Gastrocnemius medialis (tissue), 4 donors: ENCODE data around the gene OSTN. TPM values are rescaled to one million over a fixed set of nuclear protein-coding genes. Genes with fewer than 3 reads are reported as not detected.
"Not testable (repeated sequence)": the region's sequence is repeated elsewhere in the genome, so short reads cannot be mapped to it uniquely, and the experiment has no call there.

Source experiments
- ATAC-seq, 2 donors: fragments of 150-250 bp; one replicate each; pipeline ENCODE4 v1.9.1; 2016
- DNase-seq, 2 donors: peaks; one replicate each; pipeline ENCODE4 v3.0.0-alpha.2; 2019
- H3K27ac ChIP-seq, 4 donors: fragments of 200-600 bp; sonication (generic); 1 replicate in 1 of 4; 2 replicates in 3 of 4; pipeline ENCODE4 v1.5.1; 2016 to 2018; ENCODE audit warnings: mild to moderate bottlenecking in 2 of 4, moderate library complexity in 1 of 4
- H3K27me3 ChIP-seq, 3 donors: fragments of 200-600 bp; sonication (generic) in 2 of 3; 1 replicate in 1 of 3; 2 replicates in 2 of 3; pipeline versions ENCODE4 v1.5.1 to v1.6.0; 2016 to 2019; ENCODE audit warnings: mild to moderate bottlenecking in 1 of 3, moderate library complexity in 1 of 3
- H3K36me3 ChIP-seq, 2 donors: fragments of 200-600 bp; sonication (generic) in 1 of 2; one replicate each; pipeline ENCODE4 v1.5.1; 2017 to 2018
- H3K4me1 ChIP-seq, 2 donors: fragments of 200-600 bp; sonication (generic) in 1 of 2; one replicate each; pipeline ENCODE4 v1.5.1; 2016 to 2017; ENCODE audit warnings: mild to moderate bottlenecking in 2 of 2
- H3K4me3 ChIP-seq, 4 donors: fragments of 200-600 bp; sonication (generic) in 3 of 4; 1 replicate in 1 of 4; 2 replicates in 3 of 4; pipeline ENCODE4 v1.5.1; 2016 to 2019; ENCODE audit warnings: mild to moderate bottlenecking in 2 of 4
- H3K9me3 ChIP-seq, 3 donors: fragments of 200-600 bp; sonication (generic) in 2 of 3; 1 replicate in 1 of 3; 2 replicates in 2 of 3; pipeline ENCODE4 v1.5.1; 2016 to 2019
- POLR2A ChIP-seq, 2 donors: fragments of 450-650 bp; IDR thresholded peaks; one replicate each; pipeline ENCODE4 v1.6.1; 2017; ENCODE audit warnings: antibody characterized with exemption in 2 of 2, mild to moderate bottlenecking in 2 of 2, moderate library complexity in 2 of 2
- in situ Hi-C, 4 donors: fragments of 200-750 bp; cut with MboI; loops; one replicate each; pipeline versions ENCODE4 v1.15.0 to v1.8.0; 2017; ENCODE audit warnings: low sequenced_read_pairs in 4 of 4
- intact Hi-C: fragments of 100-400 bp; cut with DNase I; formaldehyde crosslinking; loops from one replicate; pipeline ENCODE4 v1.15.1; 2023; ENCODE audit warnings: low total_unique reads
- total RNA-seq, 4 donors: library from RNA; depleted of rRNA; stranded (reverse); fragments of >200 nt; gene quantifications; one replicate each; pipeline versions ENCODE4 v1.1.0 to v1.2.3, GENCODE V29; 2016
- TF ChIP-seq, protein P1 (sequence below), 5 experiments: fragments of 450-650 bp in 3 of 5; fragments of 200-600 bp in 2 of 5; sonication (generic) in 2 of 5; IDR thresholded peaks in 4 of 5; conservative IDR thresholded peaks in 1 of 5; 1 replicate in 4 of 5; 2 replicates in 1 of 5; pipeline ENCODE4 v1.5.1; 2016 to 2019; ENCODE audit warnings: antibody characterized with exemption in 5 of 5, mild to moderate bottlenecking in 3 of 5, moderate library complexity in 3 of 5

The OSTN gene
- total RNA-seq, 4 donors from 2014 or later = 0.07 TPM; not detected in 3

DNA sequence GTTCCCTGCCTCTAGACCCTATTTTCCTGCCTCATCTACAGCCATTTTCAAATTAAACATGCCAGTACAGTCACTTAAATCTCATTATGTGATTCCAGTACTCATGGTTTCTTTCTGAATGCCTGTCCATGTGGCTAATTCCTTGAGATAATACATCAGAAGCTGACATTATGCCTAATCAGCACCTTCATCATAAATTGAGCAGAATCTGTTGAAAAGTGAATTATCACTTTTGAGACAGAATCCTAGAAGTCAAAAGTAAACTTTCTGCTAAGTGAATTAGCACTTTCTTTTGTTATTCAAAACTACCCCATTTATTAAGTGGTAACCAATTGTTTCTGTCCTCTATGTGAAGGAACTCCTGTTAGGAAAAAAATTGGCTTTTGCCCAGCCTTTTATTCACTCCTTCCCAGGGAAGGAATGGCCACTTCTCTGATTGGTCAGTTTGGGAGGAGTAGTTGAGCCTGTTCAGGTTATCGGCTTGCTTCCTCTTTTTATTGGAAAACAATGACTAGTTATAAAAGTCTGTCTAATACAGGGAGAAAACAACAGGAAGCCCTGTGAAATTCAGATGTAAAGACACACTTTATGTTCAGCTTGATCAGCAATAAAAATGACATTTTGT, 40.5 kb downstream of the OSTN start:
- H3K4me3 ChIP-seq = no peak overlapping the region
- no peaks in the 10 kb centered on the region for H3K27me3 ChIP-seq
- no peak for TF ChIP-seq POLR2A (IDR thresholded peaks at IDR 0.05)
- TF ChIP-seq, protein P1, sequence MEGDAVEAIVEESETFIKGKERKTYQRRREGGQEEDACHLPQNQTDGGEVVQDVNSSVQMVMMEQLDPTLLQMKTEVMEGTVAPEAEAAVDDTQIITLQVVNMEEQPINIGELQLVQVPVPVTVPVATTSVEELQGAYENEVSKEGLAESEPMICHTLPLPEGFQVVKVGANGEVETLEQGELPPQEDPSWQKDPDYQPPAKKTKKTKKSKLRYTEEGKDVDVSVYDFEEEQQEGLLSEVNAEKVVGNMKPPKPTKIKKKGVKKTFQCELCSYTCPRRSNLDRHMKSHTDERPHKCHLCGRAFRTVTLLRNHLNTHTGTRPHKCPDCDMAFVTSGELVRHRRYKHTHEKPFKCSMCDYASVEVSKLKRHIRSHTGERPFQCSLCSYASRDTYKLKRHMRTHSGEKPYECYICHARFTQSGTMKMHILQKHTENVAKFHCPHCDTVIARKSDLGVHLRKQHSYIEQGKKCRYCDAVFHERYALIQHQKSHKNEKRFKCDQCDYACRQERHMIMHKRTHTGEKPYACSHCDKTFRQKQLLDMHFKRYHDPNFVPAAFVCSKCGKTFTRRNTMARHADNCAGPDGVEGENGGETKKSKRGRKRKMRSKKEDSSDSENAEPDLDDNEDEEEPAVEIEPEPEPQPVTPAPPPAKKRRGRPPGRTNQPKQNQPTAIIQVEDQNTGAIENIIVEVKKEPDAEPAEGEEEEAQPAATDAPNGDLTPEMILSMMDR (IDR thresholded peaks at IDR 0.05 in 4 of 5, conservative IDR thresholded peaks at IDR 0.05 in 1 of 5) = no peak
- H3K9me3 ChIP-seq = no peaks in the 10 kb centered on the region
- H3K4me1 ChIP-seq = no peaks in the 10 kb centered on the region
- H3K36me3 ChIP-seq = no peaks in the 10 kb centered on the region
- H3K27ac ChIP-seq = no peak overlapping the region
- DNase-seq (no peak), ATAC-seq (no peak)
- intact Hi-C loops (loop anchor here (10.0 kb wide), 1 partner anchor 155 kb away; no protein-coding TSS in a partner anchor), in situ Hi-C loops (loop anchor here in 2 of 4 donors (10.0 to 25.0 kb wide), 2 partner anchors 145 to 148 kb away; no protein-coding TSS in a partner anchor)

DNA sequence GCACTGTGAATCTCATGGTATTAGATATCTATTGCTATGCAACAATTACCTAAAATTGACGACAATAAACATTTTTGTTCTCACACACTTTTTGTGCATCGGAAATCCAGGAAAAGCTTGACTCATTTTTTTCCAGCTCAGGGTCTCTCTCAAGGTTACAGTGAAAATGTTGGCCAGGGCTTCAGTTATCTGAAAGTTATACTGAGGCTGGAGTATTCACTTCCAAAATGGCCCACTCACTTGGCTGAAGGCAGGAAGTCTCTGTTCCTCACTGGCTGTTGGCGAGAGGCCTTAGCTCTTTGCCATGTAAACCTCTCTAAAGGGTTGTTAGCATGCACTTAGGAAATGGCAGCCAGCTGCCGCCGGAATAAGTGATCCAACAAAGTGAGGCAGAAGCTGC, 41.4 kb downstream of the OSTN start:
- Histone ChIP-seq H3K27me3 (no peaks in the 10 kb centered on the region), H3K36me3 (no peaks in the 10 kb centered on the region), H3K9me3 (no peaks in the 10 kb centered on the region), H3K27ac (no peak overlapping the region), H3K4me1 (no peaks in the 10 kb centered on the region), H3K4me3 (no peak overlapping the region)
- DNase-seq (no peak), ATAC-seq (no peak)
- intact Hi-C loops = loop anchor here (10.0 kb wide), 1 partner anchor 154 kb away; no protein-coding TSS in a partner anchor
- no peak for TF ChIP-seq POLR2A (IDR thresholded peaks at IDR 0.05)
- TF ChIP-seq, protein P1 (IDR thresholded peaks at IDR 0.05 in 4 of 5, conservative IDR thresholded peaks at IDR 0.05 in 1 of 5) = no peak
- in situ Hi-C loops = loop anchor here in 2 of 4 donors (10.0 to 25.0 kb wide), 2 partner anchors 144 to 147 kb away; no protein-coding TSS in a partner anchor

DNA sequence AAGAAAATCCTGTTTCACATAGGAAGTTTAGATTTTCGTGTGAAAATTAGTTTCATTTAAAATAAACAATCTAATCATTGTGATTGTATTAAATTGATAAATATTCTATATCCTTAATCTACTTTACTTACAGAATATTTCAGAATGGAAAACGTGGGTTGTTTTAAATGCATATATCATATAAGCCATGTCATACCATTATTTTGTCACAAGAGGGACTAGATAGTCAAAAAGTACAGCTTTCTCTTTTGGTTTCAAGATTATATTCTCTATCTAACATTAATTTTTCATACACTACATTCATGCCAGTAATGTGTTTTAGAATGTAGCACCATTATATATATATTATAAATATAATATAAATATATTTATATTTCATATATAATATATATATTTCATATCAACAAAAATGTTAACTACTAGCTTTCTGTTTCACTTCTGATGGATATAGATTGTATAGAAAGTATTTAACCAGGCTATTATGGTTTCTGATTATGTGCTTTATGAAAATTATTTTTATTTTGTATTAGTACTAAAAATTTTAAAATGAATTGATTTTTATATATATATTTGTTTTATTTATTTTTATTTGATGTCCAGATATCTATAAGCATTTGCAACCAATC, 45.3 kb downstream of the OSTN start:
- DNase-seq = no peak
- H3K4me1 ChIP-seq = no peaks in the 10 kb centered on the region
- no peaks in the 10 kb centered on the region for H3K36me3 ChIP-seq
- H3K4me3 ChIP-seq = no peak overlapping the region
- H3K9me3 ChIP-seq = no peaks in the 10 kb centered on the region
- no peak for TF ChIP-seq POLR2A (IDR thresholded peaks at IDR 0.05)
- TF ChIP-seq, protein P1 (IDR thresholded peaks at IDR 0.05 in 4 of 5, conservative IDR thresholded peaks at IDR 0.05 in 1 of 5) = peak in 2 of 5 experiments; percentile 35 to 42
- H3K27ac ChIP-seq = no peak overlapping the region
- intact Hi-C loops = loop anchor here (10.0 kb wide), 1 partner anchor 150 kb away; no protein-coding TSS in a partner anchor
- in situ Hi-C loops = loop anchor here in 2 of 4 donors (10.0 to 25.0 kb wide), 2 partner anchors 140 to 143 kb away; no protein-coding TSS in a partner anchor
- no peaks in the 10 kb centered on the region for H3K27me3 ChIP-seq
- no peak for ATAC-seq

DNA sequence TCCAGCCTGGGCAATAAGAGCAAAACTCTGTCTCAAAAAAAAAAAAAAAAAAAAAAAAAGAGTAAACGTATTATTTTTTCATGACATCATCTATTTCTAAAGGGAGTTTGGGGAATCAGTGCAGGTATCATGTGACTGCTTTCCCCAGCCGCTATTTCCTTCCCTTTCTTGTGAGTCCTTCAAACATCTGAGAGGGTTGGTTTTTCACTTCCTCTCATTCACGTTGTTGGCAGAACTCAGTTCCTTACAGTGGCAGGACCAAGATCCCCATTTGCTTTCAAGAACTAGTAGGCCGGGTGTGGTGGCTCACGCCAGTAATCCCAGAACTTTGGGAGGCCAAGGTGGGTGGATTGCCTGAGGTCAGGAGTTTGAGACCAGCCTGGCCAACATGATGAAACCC, 47.0 kb downstream of the OSTN start:
- not testable (repeated sequence) for H3K4me3 ChIP-seq, H3K9me3 ChIP-seq, H3K36me3 ChIP-seq, H3K27ac ChIP-seq, H3K4me1 ChIP-seq, ATAC-seq, H3K27me3 ChIP-seq
- in situ Hi-C loops = loop anchor here in 2 of 4 donors (10.0 to 25.0 kb wide), 2 partner anchors 139 to 141 kb away; no protein-coding TSS in a partner anchor
- DNase-seq = peak; percentile 4 to 23
- intact Hi-C loops = loop anchor here (10.0 kb wide), 1 partner anchor 149 kb away; no protein-coding TSS in a partner anchor

DNA sequence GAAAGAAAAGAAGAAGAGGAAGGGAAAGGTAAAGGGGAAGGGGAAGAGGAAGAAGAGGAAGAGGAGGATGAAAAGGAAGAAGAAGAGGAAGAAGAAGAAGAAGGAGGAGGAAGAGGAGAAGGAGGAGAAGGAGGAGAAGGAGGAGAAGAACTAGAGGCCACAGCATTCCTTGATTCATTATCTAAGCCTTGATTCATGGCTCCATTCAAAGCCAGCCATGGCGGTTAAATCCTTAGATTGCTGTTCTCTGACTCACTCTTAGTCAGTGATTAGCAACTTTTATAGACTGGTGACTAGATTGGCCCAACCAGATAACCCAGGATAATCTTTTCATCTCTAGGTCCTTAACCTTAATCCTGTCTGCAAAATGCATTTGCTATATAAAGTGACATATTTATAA, 47.6 kb downstream of the OSTN start:
- Histone ChIP-seq H3K4me1 (no peaks in the 10 kb centered on the region), H3K4me3 (no peak overlapping the region), H3K27ac (no peak overlapping the region), H3K36me3 (no peaks in the 10 kb centered on the region), H3K27me3 (no peaks in the 10 kb centered on the region), H3K9me3 (no peaks in the 10 kb centered on the region)
- intact Hi-C loops = loop anchor here (10.0 kb wide), 1 partner anchor 148 kb away; no protein-coding TSS in a partner anchor
- in situ Hi-C loops = loop anchor here in 2 of 4 donors (10.0 to 25.0 kb wide), 2 partner anchors 138 to 141 kb away; no protein-coding TSS in a partner anchor
- ATAC-seq (no peak), DNase-seq (no peak)
- TF ChIP-seq POLR2A (IDR thresholded peaks at IDR 0.05) = no peak
- TF ChIP-seq, protein P1 (IDR thresholded peaks at IDR 0.05 in 4 of 5, conservative IDR thresholded peaks at IDR 0.05 in 1 of 5) = no peak
